ENCODE data around the gene NPR1. TPM values are rescaled to one million over a fixed set of nuclear protein-coding genes. Genes with fewer than 3 reads are reported as not detected.
A peak's percentile ranks its signal among the peaks of the same experiment; 100 is the strongest.

The NPR1 gene
- total and polyA plus RNA-seq, 2 of the 13 experiments (the other 11 are each of a cell fraction or from before 2014, with no cell fraction given): not detected

DNA sequence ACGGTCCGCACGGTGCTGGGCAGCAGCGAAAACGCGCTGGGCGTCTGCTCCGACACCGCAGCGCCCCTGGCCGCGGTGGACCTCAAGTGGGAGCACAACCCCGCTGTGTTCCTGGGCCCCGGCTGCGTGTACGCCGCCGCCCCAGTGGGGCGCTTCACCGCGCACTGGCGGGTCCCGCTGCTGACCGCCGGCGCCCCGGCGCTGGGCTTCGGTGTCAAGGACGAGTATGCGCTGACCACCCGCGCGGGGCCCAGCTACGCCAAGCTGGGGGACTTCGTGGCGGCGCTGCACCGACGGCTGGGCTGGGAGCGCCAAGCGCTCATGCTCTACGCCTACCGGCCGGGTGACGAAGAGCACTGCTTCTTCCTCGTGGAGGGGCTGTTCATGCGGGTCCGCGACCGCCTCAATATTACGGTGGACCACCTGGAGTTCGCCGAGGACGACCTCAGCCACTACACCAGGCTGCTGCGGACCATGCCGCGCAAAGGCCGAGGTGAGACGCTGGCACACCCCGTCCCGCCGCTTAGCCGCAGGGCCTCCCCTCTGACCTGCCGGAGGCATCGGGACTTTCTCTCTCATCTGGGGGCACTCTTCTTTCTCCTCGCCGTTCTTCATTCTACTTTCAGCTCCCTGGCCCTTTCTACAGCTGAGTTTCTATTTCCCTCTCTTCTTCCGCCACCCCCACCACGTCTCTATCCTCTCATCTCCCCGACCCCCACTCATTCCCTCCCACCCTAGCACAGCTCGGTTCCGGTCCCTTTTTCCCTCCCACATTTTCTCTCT lies 1.0 kb downstream of the NPR1 start (continued):
- 0 out of 2 replicates have a peak, but pooled peaks have one; percentile 15 for TF ChIP-seq ZNF780A (CRISPR knock-in tag; IDR thresholded peaks at IDR 0.05)
- no peak for TF ChIP-seq SRSF9 (IDR thresholded peaks at IDR 0.05; ENCODE audit: borderline replicate concordance, insufficient read depth, low read depth, low read length, poor library complexity, severe bottlenecking)
- 0 out of 2 replicates have a peak, but pooled peaks have one; percentile 14 for TF ChIP-seq ZNF768 (CRISPR knock-in tag; IDR thresholded peaks at IDR 0.05)
- TF ChIP-seq ZSCAN9 (CRISPR knock-in tag; IDR thresholded peaks at IDR 0.05; ENCODE audit: borderline replicate concordance): no peak
- TF ChIP-seq ZNF788 (CRISPR knock-in tag; IDR thresholded peaks at IDR 0.05; ENCODE audit: borderline replicate concordance): 0 out of 2 replicates have a peak, but pooled peaks have one; percentile 36
- no peak for TF ChIP-seq FIP1L1 (IDR thresholded peaks at IDR 0.05; ENCODE audit: borderline replicate concordance, insufficient read depth, low read depth, low read length)
- no peak for TF ChIP-seq ISX (CRISPR knock-in tag; conservative IDR thresholded peaks at IDR 0.05)
- TF ChIP-seq E2F1 (CRISPR knock-in tag; IDR thresholded peaks at IDR 0.05): peak; percentile 24; the same call in 1 of the 2 replicates
- TF ChIP-seq SP1 (IDR thresholded peaks at IDR 0.05): no peak
- no peak for TF ChIP-seq SP1 (CRISPR knock-in tag; IDR thresholded peaks at IDR 0.05)
- TF ChIP-seq FOXK1 (CRISPR knock-in tag; IDR thresholded peaks at IDR 0.05; ENCODE audit: borderline replicate concordance, low read depth): no peak
- TF ChIP-seq ZFP82 (CRISPR knock-in tag; IDR thresholded peaks at IDR 0.05; ENCODE audit: borderline replicate concordance): no peak
- no peak for TF ChIP-seq HINFP (CRISPR knock-in tag; IDR thresholded peaks at IDR 0.05; ENCODE audit: low read depth)
- peak; percentile 37; the same call in 1 of the 2 replicates for TF ChIP-seq MAFG (CRISPR knock-in tag; IDR thresholded peaks at IDR 0.05)
- TF ChIP-seq ZSCAN22 (CRISPR knock-in tag; IDR thresholded peaks at IDR 0.05): no peak
- peak; percentile 32; the same call in 1 of the 2 replicates for TF ChIP-seq ZFY (CRISPR knock-in tag; IDR thresholded peaks at IDR 0.05)
- no peak for TF ChIP-seq NR3C1 (CRISPR knock-in tag; IDR thresholded peaks at IDR 0.05)

All from HepG2 (cell line).